GM23338 (cell line): Measurements from ENCODE around the gene C22orf39. TPM values are rescaled to one million over a fixed set of nuclear protein-coding genes. Genes with fewer than 3 reads are reported as not detected.

Experiments
- ATAC-seq: fragments of 200-7000 bp; cut with Tn5 transposase; 3 replicates; pipeline ENCODE4 v1.9.1; 2020
- DNase-seq: peaks from one replicate; pipeline ENCODE4 v3.0.0-alpha.2; 2015; ENCODE audit warnings: low spot score
- H2AFZ ChIP-seq: fragments of 200-600 bp; sonication (generic); 2 replicates; pipeline ENCODE4 v1.8.0; 2016; ENCODE audit warnings: antibody characterized with exemption, mild to moderate bottlenecking, moderate library complexity
- H3F3A ChIP-seq: fragments of 200-600 bp; sonication (generic); replicated peaks from 2 replicates; pipeline ENCODE4 v1.8.0; 2017; ENCODE audit warnings: antibody characterized with exemption, mixed run types, low read depth
- H3K27ac ChIP-seq: fragments of 200-600 bp; sonication (generic); 2 replicates; pipeline ENCODE4 v1.6.1; 2016; ENCODE audit warnings: low read depth
- H3K27me3 ChIP-seq: fragments of 200-600 bp; sonication (generic); 2 replicates; pipeline ENCODE4 v1.8.0; 2016; ENCODE audit warnings: mild to moderate bottlenecking, mixed run types, moderate library complexity; ENCODE audit not compliant: insufficient read depth
- H3K36me3 ChIP-seq: fragments of 200-600 bp; sonication (generic); 2 replicates; pipeline ENCODE4 v1.8.0; 2016; ENCODE audit warnings: mild to moderate bottlenecking; ENCODE audit not compliant: insufficient read depth
- H3K4me1 ChIP-seq: fragments of 200-600 bp; sonication (generic); 2 replicates; pipeline ENCODE4 v1.8.0; 2016; ENCODE audit warnings: mild to moderate bottlenecking, moderate library complexity; ENCODE audit not compliant: insufficient read depth
- H3K4me2 ChIP-seq: fragments of 200-600 bp; sonication (generic); 2 replicates; pipeline ENCODE4 v1.7.1; 2017; ENCODE audit warnings: mixed run types
- H3K4me3 ChIP-seq: fragments of 200-600 bp; sonication (generic); 2 replicates; pipeline ENCODE4 v1.6.1; 2016; ENCODE audit warnings: mixed run types
- H3K79me2 ChIP-seq: fragments of 200-600 bp; sonication (generic); replicated peaks from 2 replicates; pipeline ENCODE4 v1.8.0; 2017; ENCODE audit warnings: mild to moderate bottlenecking; ENCODE audit not compliant: insufficient read depth
- H3K9me2 ChIP-seq: fragments of 200-600 bp; sonication (generic); 2 replicates; pipeline ENCODE4 v1.8.0; 2017; ENCODE audit not compliant: insufficient read depth
- H4K20me1 ChIP-seq: fragments of 200-600 bp; sonication (generic); replicated peaks from 2 replicates; pipeline ENCODE4 v1.8.0; 2017; ENCODE audit warnings: mild to moderate bottlenecking; ENCODE audit not compliant: insufficient read depth
- H3K27ac Mint-ChIP-seq: 2 replicates; pipeline ENCODE4 v1.8.0; 2020; ENCODE audit warnings: inconsistent platforms, mild to moderate bottlenecking, moderate library complexity, mixed read lengths
- H3K27me3 Mint-ChIP-seq: 3 replicates; pipeline ENCODE4 v1.8.0; 2022; ENCODE audit warnings: low read depth, mild to moderate bottlenecking, moderate library complexity, mixed read lengths, inconsistent platforms; ENCODE audit not compliant: insufficient read depth, poor library complexity
- H3K36me3 Mint-ChIP-seq: 3 replicates; pipeline ENCODE4 v1.8.0; 2021; ENCODE audit warnings: low read depth, mild to moderate bottlenecking, inconsistent platforms, moderate library complexity, mixed read lengths
- H3K4me1 Mint-ChIP-seq: 3 replicates; pipeline ENCODE4 v1.8.0; 2020; ENCODE audit warnings: mild to moderate bottlenecking, inconsistent platforms, mixed read lengths
- H3K4me3 Mint-ChIP-seq: 3 replicates; pipeline ENCODE4 v1.8.0; 2021; ENCODE audit warnings: moderate library complexity, mild to moderate bottlenecking, inconsistent platforms, mixed read lengths
- H3K9me3 Mint-ChIP-seq: 3 replicates; pipeline ENCODE4 v1.8.0; 2020; ENCODE audit warnings: moderate library complexity, mild to moderate bottlenecking, inconsistent platforms, mixed read lengths
- CREB1 ChIP-seq: fragments of 250-450 bp; sonication (Bioruptor Pico); IDR thresholded peaks from 2 replicates; pipeline ENCODE4 v1.5.0; 2020; ENCODE audit warnings: low read depth, mild to moderate bottlenecking, moderate library complexity
- CTCF ChIP-seq, 2 experiments: fragments of 200-600 bp in 1 of 2; sonication (generic) in 1 of 2; conservative IDR thresholded peaks; 2 replicates each; pipeline versions ENCODE4 v1.5.1 to v1.6.1; 2016 to 2017; ENCODE audit warnings: antibody characterized with exemption in 2 of 2, low read depth in 2 of 2, mild to moderate bottlenecking in 2 of 2, moderate library complexity in 1 of 2
- ETS1 ChIP-seq: IDR thresholded peaks from 2 replicates; pipeline ENCODE4 v1.6.1; 2016; ENCODE audit warnings: antibody characterized with exemption
- EZH2 ChIP-seq: fragments of 200-600 bp; sonication (generic); IDR thresholded peaks from one replicate; pipeline ENCODE4 v1.8.0; 2017; ENCODE audit warnings: antibody characterized with exemption, mild to moderate bottlenecking, low read depth; ENCODE audit not compliant: unreplicated experiment
- EZH2phosphoT487 ChIP-seq: fragments of 200-600 bp; sonication (generic); IDR thresholded peaks from one replicate; pipeline ENCODE4 v1.8.1; 2018; ENCODE audit warnings: antibody characterized with exemption; ENCODE audit not compliant: unreplicated experiment
- JUNB ChIP-seq: IDR thresholded peaks from one replicate; pipeline ENCODE4 v1.6.1; 2016; ENCODE audit warnings: antibody characterized with exemption; ENCODE audit not compliant: unreplicated experiment
- NANOG ChIP-seq: IDR thresholded peaks from 2 replicates; pipeline ENCODE4 v1.6.1; 2016; ENCODE audit warnings: antibody characterized with exemption, borderline replicate concordance
- POLR2AphosphoS5 ChIP-seq: IDR thresholded peaks from 2 replicates; pipeline ENCODE4 v1.6.1; 2016; ENCODE audit warnings: antibody characterized with exemption, low read depth
- REST ChIP-seq: IDR thresholded peaks from one replicate; pipeline ENCODE4 v1.6.1; 2018; ENCODE audit warnings: antibody characterized with exemption; ENCODE audit not compliant: unreplicated experiment
- STAT1 ChIP-seq: IDR thresholded peaks from one replicate; pipeline ENCODE4 v1.6.1; 2016; ENCODE audit warnings: antibody characterized with exemption; ENCODE audit not compliant: unreplicated experiment
- ZNF114 ChIP-seq: fragments of 250-450 bp; sonication (Bioruptor Pico); IDR thresholded peaks from 2 replicates; pipeline ENCODE4 v1.5.0; 2020; ENCODE audit warnings: mild to moderate bottlenecking, moderate library complexity
- ZNF331 ChIP-seq: fragments of 250-450 bp; sonication (Bioruptor Pico); IDR thresholded peaks from 2 replicates; pipeline ENCODE4 v1.5.0; 2020; ENCODE audit warnings: low read depth, mild to moderate bottlenecking, moderate library complexity
- ZNF462 ChIP-seq: fragments of 250-450 bp; sonication (Bioruptor Pico); IDR thresholded peaks from 2 replicates; pipeline ENCODE4 v1.5.0; 2020; ENCODE audit warnings: mild to moderate bottlenecking, moderate library complexity
- polyA plus RNA-seq: library from polyadenylated mRNA; unstranded; fragments of >200 nt; fragmentation: Nextera tagmentation; extraction: Ambion mirVana; gene quantifications from 2 replicates; pipeline ENCODE4 v1.2.1, GENCODE V29; 2016
- total RNA-seq: library from RNA; depleted of rRNA; stranded (reverse); fragments of >200 nt; shearing (Covaris generic); gene quantifications from 2 replicates; pipeline ENCODE4 v1.2.3, GENCODE V29; 2014

The C22orf39 gene
- total and polyA plus RNA-seq, 2 experiments from 2014 or later = 37.4 to 40.2 TPM

- DNase-seq (no peak), ATAC-seq (no peak)
- H3K9me3 Mint-ChIP-seq = no peaks in the 10 kb centered on the region
- no peak overlapping the region for H3K4me3 ChIP-seq
- H3F3A ChIP-seq = no peaks in the 10 kb centered on the region
- H3K9me2 ChIP-seq = no peaks in the 10 kb centered on the region
- TF ChIP-seq REST (no peak), NANOG (no peak), ETS1 (no peak), EZH2phosphoT487 (no peak), CREB1 (CRISPR knock-in tag) (no peak), ZNF462 (CRISPR knock-in tag) (no peak), JUNB (no peak), ZNF331 (CRISPR knock-in tag) (no peak), CTCF (conservative IDR thresholded peaks at IDR 0.05; ENCODE audit: low read depth in 2 of 2) (no peak), STAT1 (no peak), POLR2AphosphoS5 (no peak), EZH2 (no peak), ZNF114 (CRISPR knock-in tag) (no peak)
- peaks cover 20% of the 10 kb centered on the region for H4K20me1 ChIP-seq
- no peaks in the 10 kb centered on the region for H3K4me1 ChIP-seq
- H3K27ac Mint-ChIP-seq = no peak overlapping the region
- no peaks in the 10 kb centered on the region for H3K4me1 Mint-ChIP-seq
- peaks cover 62% of the 10 kb centered on the region for H3K36me3 Mint-ChIP-seq
- H3K27me3 Mint-ChIP-seq = peaks cover 10% of the 10 kb centered on the region
- no peak overlapping the region for H2AFZ ChIP-seq
- no peak overlapping the region for H3K4me3 Mint-ChIP-seq
- peaks cover 10% of the 10 kb centered on the region for H3K79me2 ChIP-seq
- H3K36me3 ChIP-seq = peaks cover 26% of the 10 kb centered on the region
- no peak overlapping the region for H3K27ac ChIP-seq
- no peaks in the 10 kb centered on the region for H3K27me3 ChIP-seq
- H3K4me2 ChIP-seq = no peak overlapping the region
Observed at GRCh38 chr22:19406281-19406811, 41.2 kb downstream of the C22orf39 start.
